IMR-90 (cell line): ENCODE data around the gene PZP. TPM values are rescaled to one million over a fixed set of nuclear protein-coding genes. Genes with fewer than 3 reads are reported as not detected.

Source experiments
- ATAC-seq: fragments of 200-7000 bp; cut with Tn5 transposase; 2 replicates; pipeline ENCODE4 v1.9.1; 2020; ENCODE audit warnings: low read depth, mild to moderate bottlenecking, moderate library complexity
- BruUV-seq: library from RNA; stranded (reverse); fragments of 400-500 nt; replicated peaks from 2 replicates; lab custom pipeline; 2021; lab: Mats Ljungman, UMichigan
- CTCF ChIA-PET: fragments of 300-600 bp; formaldehyde crosslinking; extraction: SDS; loops from one replicate; lab custom pipeline; 2021; ENCODE audit warnings: antibody characterized with exemption; lab: Yijun Ruan, JAX
- POLR2A ChIA-PET: fragments of 300-600 bp; sonication (Branson Sonifier 250); formaldehyde crosslinking; loops from one replicate; lab custom pipeline; 2022; ENCODE audit warnings: antibody characterized with exemption; ENCODE audit not compliant: unreplicated experiment; lab: Charles Lee
- DNase-seq: peaks from one replicate; pipeline ENCODE4 v3.0.0; 2013
- H2AFZ ChIP-seq: replicated peaks from 2 replicates; pipeline ENCODE3; 2013; ENCODE audit warnings: low read length, mild to moderate bottlenecking; ENCODE audit not compliant: poor library complexity
- H2AK5ac ChIP-seq: 2 replicates; pipeline ENCODE4 v1.6.1; 2013; ENCODE audit warnings: low read depth, low read length, inconsistent platforms
- H2AK9ac ChIP-seq: replicated peaks from 2 replicates; pipeline ENCODE3; 2013; ENCODE audit warnings: mild to moderate bottlenecking, low read depth, low read length, moderate library complexity; ENCODE audit not compliant: poor library complexity
- H2BK120ac ChIP-seq: 2 replicates; pipeline ENCODE4 v1.6.1; 2013; ENCODE audit warnings: low read depth, low read length, inconsistent platforms
- H2BK15ac ChIP-seq: 3 replicates; pipeline ENCODE4 v1.6.1; 2013; ENCODE audit warnings: low read depth, low read length, inconsistent platforms
- H2BK20ac ChIP-seq: 2 replicates; pipeline ENCODE4 v1.6.1; 2013; ENCODE audit warnings: low read depth, mild to moderate bottlenecking, inconsistent platforms, low read length, moderate library complexity
- H2BK5ac ChIP-seq: 2 replicates; pipeline ENCODE4 v1.6.1; 2013; ENCODE audit warnings: mild to moderate bottlenecking, low read depth, low read length, inconsistent platforms; ENCODE audit not compliant: poor library complexity, severe bottlenecking
- H3K14ac ChIP-seq: replicated peaks from 2 replicates; pipeline ENCODE4 v1.6.1; 2013; ENCODE audit warnings: low read depth, low read length, inconsistent platforms
- H3K18ac ChIP-seq: 2 replicates; pipeline ENCODE4 v1.6.1; 2013; ENCODE audit warnings: low read depth, low read length, control low read depth
- H3K23ac ChIP-seq: 2 replicates; pipeline ENCODE4 v1.6.1; 2013; ENCODE audit warnings: low read depth, low read length, inconsistent platforms
- H3K27ac ChIP-seq: 2 replicates; pipeline ENCODE4 v1.5.1; 2013; ENCODE audit warnings: mild to moderate bottlenecking, control low read depth, low read length; ENCODE audit not compliant: insufficient read depth
- H3K27me3 ChIP-seq: 2 replicates; pipeline ENCODE4 v1.6.1; 2013; ENCODE audit warnings: low read length; ENCODE audit not compliant: control insufficient read depth, insufficient read depth
- H3K36me3 ChIP-seq: 2 replicates; pipeline ENCODE4 v1.6.1; 2013; ENCODE audit warnings: low read length, mixed read lengths; ENCODE audit not compliant: control insufficient read depth, insufficient read depth
- H3K4ac ChIP-seq: 2 replicates; pipeline ENCODE4 v1.6.1; 2013; ENCODE audit warnings: low read depth, low read length, inconsistent platforms
- H3K4me1 ChIP-seq: 2 replicates; pipeline ENCODE4 v1.6.1; 2013; ENCODE audit warnings: low read length, mixed read lengths; ENCODE audit not compliant: control insufficient read depth, insufficient read depth
- H3K4me2 ChIP-seq: 2 replicates; pipeline ENCODE4 v1.6.1; 2013; ENCODE audit warnings: low read depth, mild to moderate bottlenecking, control low read depth, low read length, moderate library complexity
- H3K4me3 ChIP-seq: 2 replicates; pipeline ENCODE4 v1.5.1; 2013; ENCODE audit warnings: low read depth, mild to moderate bottlenecking, control low read depth, low read length, moderate library complexity; ENCODE audit not compliant: insufficient read depth
- H3K56ac ChIP-seq: 2 replicates; pipeline ENCODE4 v1.6.1; 2013; ENCODE audit warnings: low read length, inconsistent platforms; ENCODE audit not compliant: insufficient read depth; ENCODE audit errors: extremely low read depth
- H3K79me1 ChIP-seq, 2 experiments: 2 replicates each; pipeline ENCODE4 v1.6.1; 2013; ENCODE audit warnings: low read length in 2 of 2, inconsistent platforms in 1 of 2, low read depth in 1 of 2
- H3K9ac ChIP-seq: 2 replicates; pipeline ENCODE4 v1.6.1; 2013; ENCODE audit warnings: low read depth, low read length, control low read depth
- H3K9me1 ChIP-seq: 2 replicates; pipeline ENCODE4 v1.6.1; 2013; ENCODE audit warnings: low read length, inconsistent platforms; ENCODE audit not compliant: insufficient read depth
- H3K9me3 ChIP-seq: 2 replicates; pipeline ENCODE4 v1.6.1; 2013; ENCODE audit warnings: low read length; ENCODE audit not compliant: control insufficient read depth, insufficient read depth
- H4K20me1 ChIP-seq: 2 replicates; pipeline ENCODE4 v1.6.1; 2013; ENCODE audit warnings: low read length, inconsistent platforms; ENCODE audit not compliant: insufficient read depth
- H4K5ac ChIP-seq: 2 replicates; pipeline ENCODE4 v1.6.1; 2013; ENCODE audit warnings: mild to moderate bottlenecking, low read depth, low read length, control low read depth
- H4K8ac ChIP-seq, 2 experiments: 2 replicates each; pipeline ENCODE4 v1.6.1; 2013; ENCODE audit warnings: low read depth in 2 of 2, low read length in 2 of 2, control low read depth in 1 of 2, inconsistent platforms in 1 of 2
- H4K91ac ChIP-seq: 2 replicates; pipeline ENCODE4 v1.6.1; 2013; ENCODE audit warnings: low read depth, low read length, inconsistent platforms; ENCODE audit not compliant: insufficient read depth
- NFE2L2 ChIP-seq: fragments of 150-350 bp; IDR thresholded peaks from 2 replicates; pipeline ENCODE4 v1.6.1; 2016; ENCODE audit warnings: low read depth, mild to moderate bottlenecking, low read length
- RAD21 ChIP-seq: IDR thresholded peaks from 2 replicates; pipeline ENCODE4 v1.6.1; 2012; ENCODE audit warnings: low read length, improper control_type of control experiment
- dilution Hi-C: fragments of 300-500 bp; cut with HindIII; formaldehyde crosslinking; loops from one replicate; pipeline ENCODE4 v1.14.3; 2018; ENCODE audit warnings: low sequenced_read_pairs; ENCODE audit not compliant: unreplicated experiment
- in situ Hi-C: fragments of 300-500 bp; cut with MboI; formaldehyde crosslinking; loops from 3 replicates; pipeline ENCODE4 v1.14.3; 2019; ENCODE audit warnings: low sequenced_read_pairs, inconsistent platforms, mixed read lengths
- intact Hi-C: fragments of 100-400 bp; cut with micrococcal nuclease; formaldehyde crosslinking; loops from 2 replicates; pipeline ENCODE4 v1.10.0; 2022
- polyA plus RNA-seq, 3 experiments: library from polyadenylated mRNA; depleted of rRNA; stranded (reverse); fragments of >200 nt; gene quantifications; 2 replicates each; pipeline ENCODE4 v1.2.3, GENCODE V29; 2012; ENCODE audit warnings: low replicate concordance in 1 of 3
- total RNA-seq: library from RNA; depleted of rRNA; stranded (reverse); fragments of >200 nt; gene quantifications from 2 replicates; pipeline ENCODE4 v1.2.3, GENCODE V29; 2012

The PZP gene
- total and polyA plus RNA-seq, 2 of the 4 experiments (the other 2 are of a cell fraction): not detected

GRCh38 chr12:9198012-9198411 is 10.2 kb downstream of the PZP start:
- Histone ChIP-seq H2BK120ac (no peak overlapping the region), H3K9me1 (no peaks in the 10 kb centered on the region), H3K36me3 (no peaks in the 10 kb centered on the region), H3K23ac (no peak overlapping the region), H3K4me1 (no peaks in the 10 kb centered on the region), H2AK5ac (no peak overlapping the region), H3K9ac (no peak overlapping the region), H3K4me3 (no peak overlapping the region), H3K9me3 (no peaks in the 10 kb centered on the region), H4K8ac (no peak overlapping the region), H3K27ac (no peak overlapping the region), H3K56ac (no peak overlapping the region), H3K27me3 (no peaks in the 10 kb centered on the region), H2AK9ac (no peak overlapping the region), H3K4ac (no peak overlapping the region), H3K4me2 (no peak overlapping the region), H3K79me1 (no peaks in the 10 kb centered on the region), H3K14ac (no peak overlapping the region), H2BK15ac (no peak overlapping the region), H2AFZ (no peak overlapping the region), H4K5ac (no peak overlapping the region), H3K18ac (no peak overlapping the region), H2BK5ac (no peak overlapping the region), H4K91ac (no peak overlapping the region), H4K20me1 (no peaks in the 10 kb centered on the region), H2BK20ac (no peak overlapping the region)
- dilution Hi-C loops (no loop called here), intact Hi-C loops (no loop called here), in situ Hi-C loops (no loop called here)
- POLR2A ChIA-PET: no interaction called here
- BruUV-seq: no TSS peak
- no peak for ATAC-seq
- no peak for DNase-seq
- TF ChIP-seq RAD21: no peak
- no peak for TF ChIP-seq NFE2L2
- CTCF ChIA-PET: no interaction called here
